HL-60 (cell line): ENCODE measurements around the gene POLR1A.

Experiments
- CTCF ChIP-seq: IDR thresholded peaks from one replicate; pipeline ENCODE4 v1.5.1; 2011; ENCODE audit warnings: low read length, control low read depth, inconsistent platforms; ENCODE audit not compliant: insufficient read depth
- GABPA ChIP-seq: IDR thresholded peaks from 2 replicates; pipeline ENCODE4 v1.6.1; 2012; ENCODE audit warnings: low read depth
- POLR2AphosphoS5 ChIP-seq: IDR thresholded peaks from 2 replicates; pipeline ENCODE4 v1.6.1; 2012; ENCODE audit warnings: low read depth
- REST ChIP-seq: IDR thresholded peaks from 2 replicates; pipeline ENCODE4 v1.6.1; 2012; ENCODE audit warnings: low read depth; ENCODE audit not compliant: insufficient replicate concordance
- SPI1 ChIP-seq: IDR thresholded peaks from 2 replicates; pipeline ENCODE4 v1.6.1; 2012; ENCODE audit warnings: low read depth, mild to moderate bottlenecking, borderline replicate concordance

- TF ChIP-seq SPI1 (no peak), CTCF (no peak), REST (no peak), POLR2AphosphoS5 (no peak), GABPA (no peak)
These were observed 120.9 kb downstream of the POLR1A start for GRCh38 chr2:85984788-85985187.
